ENCODE measurements around the gene SLC41A3. TPM values are rescaled to one million over a fixed set of nuclear protein-coding genes. Genes with fewer than 3 reads are reported as not detected.

Gene SLC41A3
- total and polyA plus RNA-seq, 2 of the 8 experiments (the other 6 are each of a cell fraction or from before 2014, with no cell fraction given) = 30.2 to 56.4 TPM

DNA sequence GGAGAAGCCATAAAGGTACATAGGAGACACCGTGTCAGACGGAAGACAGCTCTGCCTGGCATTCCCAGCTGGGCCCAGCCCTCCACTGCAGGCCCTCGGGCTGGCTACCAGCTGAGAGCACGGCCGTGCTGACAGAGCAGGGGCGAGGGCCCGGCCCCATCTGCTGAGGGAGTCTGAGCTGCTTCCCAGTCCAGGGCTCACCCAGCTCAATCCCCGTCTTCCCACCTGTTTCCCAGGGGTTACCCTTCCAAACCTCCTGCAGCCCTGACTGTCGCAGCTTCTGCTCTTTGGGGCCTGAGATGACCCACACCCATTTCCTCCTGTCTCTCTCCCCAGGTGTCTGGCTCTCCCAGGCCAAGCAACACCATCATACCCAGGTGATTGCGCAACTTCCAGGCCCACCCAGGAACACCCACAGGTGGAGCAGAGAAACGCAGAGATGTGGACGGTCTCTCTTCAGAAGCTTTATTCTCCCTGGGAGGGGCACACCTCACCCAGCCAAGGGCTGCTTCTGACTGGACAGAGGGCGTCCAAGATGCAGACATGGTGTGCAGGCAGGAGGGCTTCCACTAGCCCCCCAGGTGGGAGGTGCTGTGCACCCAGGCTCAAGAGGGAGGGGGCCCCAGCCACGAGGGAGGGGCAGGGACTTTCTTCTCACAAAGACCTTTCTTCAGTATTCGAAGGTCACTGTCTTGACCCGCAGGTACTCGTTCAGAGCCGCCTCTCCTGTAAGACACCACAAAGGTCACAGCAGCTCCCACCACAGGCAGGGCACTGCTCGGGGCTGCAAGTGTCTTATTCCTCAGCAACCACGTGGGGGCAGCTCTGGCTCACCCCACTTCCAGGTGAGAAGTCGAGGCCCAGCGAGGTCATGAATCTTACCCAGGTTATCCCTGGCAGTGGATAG is 19.4 kb upstream of the SLC41A3 start:
- CTCF ChIA-PET (ENCODE audit: partially characterized antibody) = interaction anchor here (0.6 to 5.5 kb wide), 28 partner anchors 8 to 307 kb away, joined by 3 to 52 read pairs (median 4); no protein-coding TSS in a partner anchor
- no peak for FAIRE-seq

More for the DNA sequence above, 19.4 kb upstream of the SLC41A3 start:
- H3K4me2 ChIP-seq (ENCODE audit: insufficient read depth in 1 of 2, low read depth in 2 of 2, low read length in 2 of 2) = no peak overlapping the region
- H3K4me1 ChIP-seq (replicated peaks in 1 of 4; ENCODE audit: control insufficient read depth in 3 of 4, insufficient read depth in 4 of 4, low read length in 3 of 4) = no peaks in the 10 kb centered on the region; a peak in 1 of 7 replicates
- H3K27ac ChIP-seq (ENCODE audit: low read depth, low read length) = no peak overlapping the region
- H3K27me3 ChIP-seq (replicated peaks in 1 of 4; ENCODE audit: control insufficient read depth in 3 of 4, extremely low read depth in 1 of 4, insufficient read depth in 3 of 4, low read length in 3 of 4) = 0 out of 7 replicates have a peak, but pooled peaks cover 0 to 2% (median 0%) of the 10 kb centered on the region in 4 experiments
- POLR2A ChIA-PET (ENCODE audit: partially characterized antibody) = interaction anchor here (1.5 kb wide), 1 partner anchor 21 kb away, joined by 4 read pairs; no protein-coding TSS in a partner anchor
- H3K9me3 ChIP-seq (ENCODE audit: insufficient read depth in 2 of 2, low read depth in 1 of 2, low read length in 1 of 2) = peaks cover 2 to 3% of the 10 kb centered on the region in 2 experiments; a peak in 1 of 4 replicates
- no peak overlapping the region for H2BK15ac ChIP-seq (ENCODE audit: low read length)
- no peaks in the 10 kb centered on the region for H3K79me2 ChIP-seq (ENCODE audit: control insufficient read depth in 1 of 2, insufficient read depth in 2 of 2, low read length in 2 of 2)
- no peaks in the 10 kb centered on the region for H3K36me3 ChIP-seq (ENCODE audit: control insufficient read depth in 2 of 4, insufficient read depth in 4 of 4, low read length in 3 of 4)
- no peaks in the 10 kb centered on the region for H3K23me2 ChIP-seq (ENCODE audit: low read depth, low read length)
- no peak overlapping the region for H2BK5ac ChIP-seq (ENCODE audit: low read depth, low read length)
- no peak overlapping the region for H4K5ac ChIP-seq (ENCODE audit: insufficient read length, low read depth, low read length)
- no peak overlapping the region for H3K18ac ChIP-seq (ENCODE audit: extremely low read depth, low read length)
- WGBS, 2 experiments (ENCODE audit: extremely low coverage in 1 of 2, insufficient coverage in 1 of 2, insufficient read length in 1 of 2, insufficient replicate concordance in 2 of 2, low coverage in 1 of 2, low lambda C conversion rate in 2 of 2, missing lambda C conversion rate in 1 of 2) = 79% methylated on average over 20 of the region's 22 CpGs; no CpG with 5 or more reads in 1 of the 2 experiments
- no peak overlapping the region for H4K91ac ChIP-seq (replicated peaks; ENCODE audit: insufficient read length, low read length)
- H2BK120ac ChIP-seq (replicated peaks; ENCODE audit: low read depth, low read length) = no peak overlapping the region
- H3K14ac ChIP-seq (ENCODE audit: insufficient read length) = no peak overlapping the region
- no peak overlapping the region for H2AFZ ChIP-seq (ENCODE audit: low read length)
- H3K79me1 ChIP-seq (ENCODE audit: low read depth, low read length) = no peaks in the 10 kb centered on the region
- H3K23ac ChIP-seq (ENCODE audit: insufficient read length) = no peak overlapping the region
- no peak overlapping the region; the same call in none of the 2 replicates for H4K8ac ChIP-seq (ENCODE audit: extremely low read depth, insufficient read depth, low read length)
- peak in 1 of 2 experiments; percentile 57 for DNase-seq (ENCODE audit: low read depth in 1 of 2, low spot score in 2 of 2)
- no peaks in the 10 kb centered on the region for H4K20me1 ChIP-seq (replicated peaks in 1 of 2; ENCODE audit: control insufficient read depth in 1 of 2, insufficient read depth in 2 of 2, low read length in 2 of 2)
- H2AK5ac ChIP-seq (ENCODE audit: low read depth, low read length) = no peak overlapping the region
- no peak overlapping the region for H2BK20ac ChIP-seq (ENCODE audit: low read length)
- H3K4me3 ChIP-seq (ENCODE audit: extremely low read depth in 1 of 4, insufficient read depth in 2 of 4, low read depth in 3 of 4, low read length in 4 of 4) = no peak overlapping the region
- no peak overlapping the region for H2BK12ac ChIP-seq (ENCODE audit: low read depth, low read length)
- no peak overlapping the region for H3K4ac ChIP-seq (replicated peaks; ENCODE audit: insufficient read length, low read depth, low read length)
- TF ChIP-seq MAX (IDR thresholded peaks at IDR 0.05) (0 out of 2 replicates have a peak, but pooled peaks have one; percentile 35), CREB1 (IDR thresholded peaks at IDR 0.05) (no peak), CTCF (IDR thresholded peaks at IDR 0.05; ENCODE audit: control extremely low read depth in 1 of 3, insufficient read depth in 1 of 3, low read depth in 1 of 3, low read length in 3 of 3) (peak in 2 of 3 experiments; percentile 65 to 70; a peak in 3 of 4 replicates), SRF (IDR thresholded peaks at IDR 0.05; ENCODE audit: low read depth, low read length) (no peak), CEBPB (IDR thresholded peaks at IDR 0.05; ENCODE audit: low read depth, low read length) (peak; percentile 98), POLR2A (IDR thresholded peaks at IDR 0.05; ENCODE audit: control extremely low read depth in 1 of 2, low read depth in 2 of 2, low read length in 2 of 2) (no peak), RAD21 (IDR thresholded peaks at IDR 0.05 in 1 of 2, conservative IDR thresholded peaks at IDR 0.05 in 1 of 2; ENCODE audit: low read depth in 2 of 2, low read length in 2 of 2) (peak; percentile 67 to 77)
- H3K9ac ChIP-seq (replicated peaks in 1 of 4; ENCODE audit: extremely low read depth in 1 of 4, low read depth in 3 of 4, low read length in 3 of 4) = no peak overlapping the region
- H3K56ac ChIP-seq (replicated peaks; ENCODE audit: insufficient read length, low read depth, low read length) = no peak overlapping the region
